Osteoblast (primary cell): ENCODE results near the gene PPP1R8. TPM values are rescaled to one million over a fixed set of nuclear protein-coding genes. Genes with fewer than 3 reads are reported as not detected.

Experiments used
- DNase-seq: peaks from one replicate; pipeline ENCODE4 v3.0.0; 2011; ENCODE audit warnings: low spot score, mixed read lengths; ENCODE audit not compliant: insufficient read length; ENCODE audit errors: missing footprints
- H2AFZ ChIP-seq: 2 replicates; pipeline ENCODE4 v1.6.0; 2011; ENCODE audit warnings: mild to moderate bottlenecking, low read length
- H3K27ac ChIP-seq: 2 replicates; pipeline ENCODE4 v1.5.1; 2011; ENCODE audit warnings: mild to moderate bottlenecking, low read depth, low read length, moderate library complexity
- H3K27me3 ChIP-seq: 2 replicates; pipeline ENCODE4 v1.6.0; 2012; ENCODE audit warnings: mild to moderate bottlenecking, control low read depth, inconsistent platforms, low read length, moderate library complexity; ENCODE audit not compliant: insufficient read depth
- H3K36me3 ChIP-seq: 2 replicates; pipeline ENCODE4 v1.5.1; 2011; ENCODE audit warnings: mild to moderate bottlenecking, low read length, control low read depth, moderate library complexity; ENCODE audit not compliant: insufficient read depth
- H3K4me1 ChIP-seq: 2 replicates; pipeline ENCODE4 v1.5.1; 2011; ENCODE audit warnings: mild to moderate bottlenecking, low read length, control low read depth, moderate library complexity; ENCODE audit not compliant: insufficient read depth
- H3K4me2 ChIP-seq: 2 replicates; pipeline ENCODE4 v1.6.0; 2011; ENCODE audit warnings: mild to moderate bottlenecking, low read length; ENCODE audit not compliant: insufficient read depth
- H3K4me3 ChIP-seq: fragments of 200-600 bp; sonication (generic); 3 replicates; pipeline ENCODE4 v1.5.1; 2012; ENCODE audit warnings: mild to moderate bottlenecking, low read length, inconsistent platforms; ENCODE audit not compliant: insufficient read depth
- H3K79me2 ChIP-seq: 2 replicates; pipeline ENCODE4 v1.6.0; 2012; ENCODE audit warnings: mild to moderate bottlenecking, low read length, control low read depth, inconsistent platforms; ENCODE audit not compliant: insufficient read depth
- H3K9me3 ChIP-seq: 2 replicates; pipeline ENCODE4 v1.5.1; 2011; ENCODE audit warnings: low read depth, low read length, control low read depth
- H4K20me1 ChIP-seq: 2 replicates; pipeline ENCODE4 v1.6.0; 2012; ENCODE audit warnings: mild to moderate bottlenecking, low read length, control low read depth; ENCODE audit not compliant: insufficient read depth
- CTCF ChIP-seq: IDR thresholded peaks from 2 replicates; pipeline ENCODE4 v1.5.1; 2011; ENCODE audit warnings: mild to moderate bottlenecking, low read depth, low read length, moderate library complexity; ENCODE audit errors: extremely low read depth
- total RNA-seq: library from RNA; depleted of rRNA; stranded (reverse); fragments of >200 nt; gene quantifications from 2 replicates; pipeline ENCODE4 v1.2.3, GENCODE V29; 2012

Gene PPP1R8
- total RNA-seq, 1 donor, result 29.7 TPM

- no peak for DNase-seq
- no peaks in the 10 kb centered on the region for H3K27me3 ChIP-seq
- no peaks in the 10 kb centered on the region for H3K36me3 ChIP-seq
- H3K4me2 ChIP-seq, result peak overlapping the region; percentile 73
- peak overlapping the region; percentile 13 for H2AFZ ChIP-seq
- H3K27ac ChIP-seq, result peak overlapping the region; percentile 98
- no peak for TF ChIP-seq CTCF
- H4K20me1 ChIP-seq, result no peaks in the 10 kb centered on the region
- H3K79me2 ChIP-seq, result no peaks in the 10 kb centered on the region
- peaks cover 20% of the 10 kb centered on the region for H3K4me1 ChIP-seq
- no peaks in the 10 kb centered on the region for H3K9me3 ChIP-seq
- H3K4me3 ChIP-seq, result no peak overlapping the region
Observed at GRCh38 chr1:27863538-27863915, 32.9 kb downstream of the PPP1R8 start.

- Histone ChIP-seq H3K9me3 (no peaks in the 10 kb centered on the region), H3K27ac (peak overlapping the region; percentile 98), H3K79me2 (no peaks in the 10 kb centered on the region), H3K4me2 (no peak overlapping the region), H2AFZ (peak overlapping the region; percentile 81), H3K4me1 (peaks cover 20% of the 10 kb centered on the region), H4K20me1 (no peaks in the 10 kb centered on the region), H3K36me3 (no peaks in the 10 kb centered on the region), H3K4me3 (no peak overlapping the region), H3K27me3 (no peaks in the 10 kb centered on the region)
- peak; percentile 67 for DNase-seq
- TF ChIP-seq CTCF, result no peak
Observed at GRCh38 chr1:27864264-27864895, 33.8 kb downstream of the PPP1R8 start.

- no peak overlapping the region for H2AFZ ChIP-seq
- no peak overlapping the region for H3K27ac ChIP-seq
- DNase-seq, result no peak
- no peak overlapping the region for H3K4me3 ChIP-seq
- no peaks in the 10 kb centered on the region for H3K27me3 ChIP-seq
- no peak for TF ChIP-seq CTCF
- H3K79me2 ChIP-seq, result no peaks in the 10 kb centered on the region
- no peaks in the 10 kb centered on the region for H3K36me3 ChIP-seq
- no peaks in the 10 kb centered on the region for H4K20me1 ChIP-seq
- H3K4me2 ChIP-seq, result no peak overlapping the region
- no peaks in the 10 kb centered on the region for H3K9me3 ChIP-seq
- H3K4me1 ChIP-seq, result peaks cover 20% of the 10 kb centered on the region
Observed at GRCh38 chr1:27865821-27866220, 35.2 kb downstream of the PPP1R8 start.

GRCh38 chr1:27868556-27868931 is 38.0 kb downstream of the PPP1R8 start:
- Histone ChIP-seq H2AFZ (no peak overlapping the region), H3K79me2 (peaks cover under 1% of the 10 kb centered on the region)

More at GRCh38 chr1:27868556-27868931, 38.0 kb downstream of the PPP1R8 start:
- no peaks in the 10 kb centered on the region for H4K20me1 ChIP-seq
- no peaks in the 10 kb centered on the region for H3K36me3 ChIP-seq
- no peak overlapping the region for H3K27ac ChIP-seq
- TF ChIP-seq CTCF, result no peak
- no peaks in the 10 kb centered on the region for H3K27me3 ChIP-seq
- H3K4me3 ChIP-seq, result no peak overlapping the region
- no peak overlapping the region for H3K4me2 ChIP-seq
- peak; percentile 39 for DNase-seq
- H3K9me3 ChIP-seq, result no peaks in the 10 kb centered on the region
- peaks cover 15% of the 10 kb centered on the region for H3K4me1 ChIP-seq
